Breast epithelium (tissue), 4 donors: Measurements from ENCODE around the gene TNFSF8. TPM values are rescaled to one million over a fixed set of nuclear protein-coding genes. Genes with fewer than 3 reads are reported as not detected.

Experiments
- DNase-seq, 2 donors: peaks; one replicate each; pipeline ENCODE4 v3.0.0-alpha.2; 2019; ENCODE audit warnings: low spot score in 2 of 2
- H3K27ac ChIP-seq, 2 donors: fragments of 200-600 bp; sonication (generic) in 1 of 2; one replicate each; pipeline ENCODE4 v1.5.1; 2016 to 2019; ENCODE audit warnings: mild to moderate bottlenecking in 1 of 2
- H3K27me3 ChIP-seq, 2 donors: fragments of 200-600 bp; sonication (generic) in 1 of 2; one replicate each; pipeline versions ENCODE4 v1.5.1 to v1.6.0; 2017 to 2019; ENCODE audit warnings: control low read depth in 1 of 2, mild to moderate bottlenecking in 1 of 2
- H3K36me3 ChIP-seq: fragments of 200-600 bp; one replicate; pipeline ENCODE4 v1.5.1; 2019
- H3K4me1 ChIP-seq, 2 donors: fragments of 200-600 bp; sonication (generic); one replicate each; pipeline ENCODE4 v1.5.1; 2016 to 2019; ENCODE audit warnings: control low read depth in 1 of 2
- H3K4me3 ChIP-seq, 3 donors: fragments of 200-600 bp; sonication (generic); 1 replicate in 2 of 3; 2 replicates in 1 of 3; pipeline ENCODE4 v1.5.1; 2016 to 2019; ENCODE audit warnings: mild to moderate bottlenecking in 3 of 3, moderate library complexity in 2 of 3
- H3K9me3 ChIP-seq, 2 donors: fragments of 200-600 bp; sonication (generic) in 1 of 2; one replicate each; pipeline ENCODE4 v1.5.1; 2016 to 2019; ENCODE audit warnings: control low read depth in 1 of 2
- POLR2A ChIP-seq: fragments of 450-650 bp; IDR thresholded peaks from one replicate; pipeline ENCODE4 v1.6.1; 2016; ENCODE audit warnings: antibody characterized with exemption, mild to moderate bottlenecking, moderate library complexity
- POLR2AphosphoS5 ChIP-seq, 3 donors: sonication (generic); formaldehyde crosslinking; IDR thresholded peaks; one replicate each; pipeline ENCODE4 v1.6.1; 2017; ENCODE audit warnings: antibody characterized with exemption in 3 of 3
- intact Hi-C: fragments of 100-400 bp; cut with DNase I; formaldehyde crosslinking; loops from one replicate; pipeline ENCODE4 v1.15.1; 2023; ENCODE audit warnings: low total_unique reads
- total RNA-seq, 3 donors: library from RNA; depleted of rRNA; stranded (reverse); fragments of >200 nt; gene quantifications; one replicate each; pipeline ENCODE4 v1.1.0, GENCODE V29; 2016
- TF ChIP-seq, protein P1 (sequence below), 3 donors: fragments of 450-650 bp; IDR thresholded peaks; one replicate each; pipeline ENCODE4 v1.5.1; 2016 to 2017; ENCODE audit warnings: antibody characterized with exemption in 3 of 3, mild to moderate bottlenecking in 3 of 3, moderate library complexity in 3 of 3

Gene TNFSF8
- total RNA-seq, 3 donors from 2014 or later: 2.6 to 9.8 (median 4.7) TPM

GRCh38 chr9:114880291-114880745 lies 50.1 kb downstream of the TNFSF8 start:
- no peak overlapping the region for H3K27ac ChIP-seq

GRCh38 chr9:114878879-114879564 lies 51.4 kb downstream of the TNFSF8 start:
- intact Hi-C loops: loop anchor here (10.0 kb wide), 1 partner anchor 484 kb away; no protein-coding TSS in a partner anchor
- H3K27me3 ChIP-seq: no peaks in the 10 kb centered on the region
- no peak for DNase-seq
- TF ChIP-seq POLR2A (no peak), POLR2AphosphoS5 (IDR thresholded peaks at IDR 0.05) (no peak)
- TF ChIP-seq, protein P1, sequence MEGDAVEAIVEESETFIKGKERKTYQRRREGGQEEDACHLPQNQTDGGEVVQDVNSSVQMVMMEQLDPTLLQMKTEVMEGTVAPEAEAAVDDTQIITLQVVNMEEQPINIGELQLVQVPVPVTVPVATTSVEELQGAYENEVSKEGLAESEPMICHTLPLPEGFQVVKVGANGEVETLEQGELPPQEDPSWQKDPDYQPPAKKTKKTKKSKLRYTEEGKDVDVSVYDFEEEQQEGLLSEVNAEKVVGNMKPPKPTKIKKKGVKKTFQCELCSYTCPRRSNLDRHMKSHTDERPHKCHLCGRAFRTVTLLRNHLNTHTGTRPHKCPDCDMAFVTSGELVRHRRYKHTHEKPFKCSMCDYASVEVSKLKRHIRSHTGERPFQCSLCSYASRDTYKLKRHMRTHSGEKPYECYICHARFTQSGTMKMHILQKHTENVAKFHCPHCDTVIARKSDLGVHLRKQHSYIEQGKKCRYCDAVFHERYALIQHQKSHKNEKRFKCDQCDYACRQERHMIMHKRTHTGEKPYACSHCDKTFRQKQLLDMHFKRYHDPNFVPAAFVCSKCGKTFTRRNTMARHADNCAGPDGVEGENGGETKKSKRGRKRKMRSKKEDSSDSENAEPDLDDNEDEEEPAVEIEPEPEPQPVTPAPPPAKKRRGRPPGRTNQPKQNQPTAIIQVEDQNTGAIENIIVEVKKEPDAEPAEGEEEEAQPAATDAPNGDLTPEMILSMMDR (IDR thresholded peaks at IDR 0.05): no peak
- no peaks in the 10 kb centered on the region for H3K36me3 ChIP-seq
- H3K27ac ChIP-seq: no peak overlapping the region
- no peak overlapping the region for H3K4me3 ChIP-seq
- H3K4me1 ChIP-seq: no peaks in the 10 kb centered on the region
- peaks cover 0 to 3% of the 10 kb centered on the region in 2 donors for H3K9me3 ChIP-seq

More at GRCh38 chr9:114880291-114880745, 50.1 kb downstream of the TNFSF8 start:
- Histone ChIP-seq H3K9me3 (peaks cover 0 to 3% of the 10 kb centered on the region in 2 donors), H3K4me1 (peaks cover 0 to 4% of the 10 kb centered on the region in 2 donors), H3K27me3 (no peaks in the 10 kb centered on the region), H3K36me3 (no peaks in the 10 kb centered on the region), H3K4me3 (no peak overlapping the region)
- TF ChIP-seq POLR2AphosphoS5 (IDR thresholded peaks at IDR 0.05) (no peak), POLR2A (no peak)
- TF ChIP-seq, protein P1 (IDR thresholded peaks at IDR 0.05): no peak
- no peak for DNase-seq
- intact Hi-C loops: no loop called here

DNA sequence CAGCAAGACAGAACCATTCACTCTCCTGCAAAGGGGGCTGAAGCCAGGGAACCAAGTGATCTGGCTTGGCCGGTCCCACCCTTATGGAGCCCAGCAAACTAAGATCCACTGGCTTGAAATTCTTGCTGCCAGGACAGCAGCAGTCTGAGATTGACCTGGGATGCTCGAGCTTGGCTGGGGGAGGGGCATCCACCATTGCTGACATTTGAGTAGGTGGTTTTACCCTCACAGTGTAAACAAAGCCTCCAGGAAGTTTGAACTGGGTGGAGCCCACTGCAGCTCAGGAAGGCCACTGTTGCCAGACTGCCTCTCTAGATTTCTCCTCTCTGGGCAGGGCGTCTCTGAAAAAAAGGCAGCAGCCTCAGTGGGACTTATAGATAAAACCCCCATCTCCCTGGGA lies 60.5 kb downstream of the TNFSF8 start:
- H3K27me3 ChIP-seq: no peaks in the 10 kb centered on the region
- no peak overlapping the region for H3K4me3 ChIP-seq
- no peak for DNase-seq
- intact Hi-C loops: loop anchor here (10.0 kb wide), 1 partner anchor 475 kb away; no protein-coding TSS in a partner anchor
- H3K9me3 ChIP-seq: no peaks in the 10 kb centered on the region
- no peaks in the 10 kb centered on the region for H3K4me1 ChIP-seq
- H3K36me3 ChIP-seq: no peaks in the 10 kb centered on the region
- no peak for TF ChIP-seq POLR2A
- no peak for TF ChIP-seq POLR2AphosphoS5 (IDR thresholded peaks at IDR 0.05)
- TF ChIP-seq, protein P1 (IDR thresholded peaks at IDR 0.05): no peak
- H3K27ac ChIP-seq: no peak overlapping the region

GRCh38 chr9:114869378-114869777 lies 61.0 kb downstream of the TNFSF8 start:
- DNase-seq: no peak
- no peaks in the 10 kb centered on the region for H3K36me3 ChIP-seq
- no peaks in the 10 kb centered on the region for H3K4me1 ChIP-seq
- H3K27ac ChIP-seq: no peak overlapping the region
- no peak overlapping the region for H3K4me3 ChIP-seq
- no peaks in the 10 kb centered on the region for H3K27me3 ChIP-seq
- no peak for TF ChIP-seq POLR2AphosphoS5 (IDR thresholded peaks at IDR 0.05)
- no peak for TF ChIP-seq POLR2A
- TF ChIP-seq, protein P1 (IDR thresholded peaks at IDR 0.05): no peak
- intact Hi-C loops: no loop called here
- H3K9me3 ChIP-seq: no peaks in the 10 kb centered on the region

DNA sequence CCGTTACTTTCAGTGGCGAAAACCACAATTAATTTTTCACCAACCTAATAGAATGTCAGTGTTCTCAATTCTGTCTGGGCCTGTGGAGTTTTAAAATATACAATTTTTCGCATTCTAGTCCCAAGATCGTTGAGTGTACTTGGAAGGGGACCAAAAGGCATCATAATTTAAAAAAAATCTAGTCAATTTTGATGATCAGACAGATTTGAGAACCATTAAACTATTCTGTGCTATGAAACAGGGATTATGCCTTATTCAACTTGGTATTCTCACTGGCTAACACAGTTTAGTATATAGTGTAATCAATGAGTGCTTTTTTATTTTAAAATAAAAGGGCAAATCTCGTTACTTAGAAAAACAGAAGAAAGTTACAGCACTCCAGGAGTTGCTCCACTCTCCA lies 63.1 kb downstream of the TNFSF8 start:
- H3K36me3 ChIP-seq: no peaks in the 10 kb centered on the region
- H3K27ac ChIP-seq: no peak overlapping the region
- no peaks in the 10 kb centered on the region for H3K9me3 ChIP-seq
- no peaks in the 10 kb centered on the region for H3K27me3 ChIP-seq
- H3K4me1 ChIP-seq: no peaks in the 10 kb centered on the region
- no peak for DNase-seq
- no peak for TF ChIP-seq POLR2AphosphoS5 (IDR thresholded peaks at IDR 0.05)
- no peak for TF ChIP-seq POLR2A
- TF ChIP-seq, protein P1 (IDR thresholded peaks at IDR 0.05): no peak
- H3K4me3 ChIP-seq: no peak overlapping the region
- intact Hi-C loops: no loop called here
